HG02763 (cell line): ENCODE results near the gene ATP2A3.
"Not testable (repeated sequence)": the region's sequence is repeated elsewhere in the genome, so short reads cannot be mapped to it uniquely, and the experiment has no call there.

Source experiments
- ATAC-seq: cut with Tn5 transposase; IDR thresholded peaks from one replicate; pipeline ENCODE4 v1.9.1; 2021; ENCODE audit warnings: mild to moderate bottlenecking, moderate library complexity; ENCODE audit not compliant: unreplicated experiment

The ATP2A3 gene

GRCh38 chr17:3956983-3957382, 7.3 kb downstream of the ATP2A3 start:
- no peak for ATAC-seq

- ATAC-seq: no peak
Measured at GRCh38 chr17:3956327-3956957, 7.8 kb downstream of the ATP2A3 start.

- ATAC-seq: no peak
Measured at GRCh38 chr17:3955673-3955988, 8.6 kb downstream of the ATP2A3 start.

- no peak for ATAC-seq
Measured at GRCh38 chr17:3954976-3955672, 9.1 kb downstream of the ATP2A3 start.

GRCh38 chr17:3954086-3954485, 10.2 kb downstream of the ATP2A3 start:
- no peak for ATAC-seq

- ATAC-seq: no peak
Measured at GRCh38 chr17:3953542-3953941, 10.7 kb downstream of the ATP2A3 start.

GRCh38 chr17:3952186-3952585, 12.1 kb downstream of the ATP2A3 start:
- ATAC-seq: no peak

- ATAC-seq: no peak
Measured at GRCh38 chr17:3951420-3951819, 12.8 kb downstream of the ATP2A3 start.

GRCh38 chr17:3951003-3951402, 13.2 kb downstream of the ATP2A3 start:
- ATAC-seq: no peak

GRCh38 chr17:3950584-3950983, 13.7 kb downstream of the ATP2A3 start:
- ATAC-seq: no peak

- ATAC-seq: no peak
Measured at GRCh38 chr17:3949418-3949817, 14.8 kb downstream of the ATP2A3 start.

- ATAC-seq: not testable (repeated sequence)
Measured at GRCh38 chr17:3948551-3948950, 15.7 kb downstream of the ATP2A3 start.

GRCh38 chr17:3947318-3947810, 16.9 kb downstream of the ATP2A3 start:
- ATAC-seq: no peak

GRCh38 chr17:3946711-3947235, 17.5 kb downstream of the ATP2A3 start:
- ATAC-seq: no peak

- ATAC-seq: no peak
Measured at GRCh38 chr17:3944485-3945388, 19.5 kb downstream of the ATP2A3 start.

GRCh38 chr17:3943240-3943891, 20.9 kb downstream of the ATP2A3 start:
- ATAC-seq: no peak

GRCh38 chr17:3940965-3941698, 23.1 kb downstream of the ATP2A3 start:
- ATAC-seq: no peak

GRCh38 chr17:3937359-3937758, 26.9 kb downstream of the ATP2A3 start:
- ATAC-seq: no peak

- ATAC-seq: no peak
Measured at GRCh38 chr17:3935825-3936355, 28.3 kb downstream of the ATP2A3 start.

GRCh38 chr17:3935140-3935542, 29.1 kb downstream of the ATP2A3 start:
- ATAC-seq: no peak
